CD4-positive, alpha-beta T cell (primary cell): Measurements from ENCODE around the gene PDGFC. TPM values are rescaled to one million over a fixed set of nuclear protein-coding genes. Genes with fewer than 3 reads are reported as not detected.

Experiments used
- ATAC-seq: fragments of 200-7000 bp; cut with Tn5 transposase; one replicate; pipeline ENCODE4 v1.10.0; 2022; ENCODE audit warnings: mild to moderate bottlenecking; ENCODE audit not compliant: poor library complexity
- CTCF ChIA-PET: fragments of 350-600 bp; sonication (Branson Sonifier 250); formaldehyde crosslinking; loops from one replicate; lab custom pipeline; 2021; ENCODE audit warnings: antibody characterized with exemption, inconsistent platforms; lab: Charles Lee
- POLR2A ChIA-PET: fragments of 350-600 bp; sonication (Branson Sonifier 250); formaldehyde crosslinking; loops from one replicate; lab custom pipeline; 2021; ENCODE audit warnings: antibody characterized with exemption, inconsistent platforms; lab: Charles Lee
- DNase-seq, 14 experiments: peaks; one replicate each; pipeline ENCODE4 v3.0.0-alpha.2; 2013 to 2020; ENCODE audit warnings: mixed read lengths in 2 of 14
- H3K27ac ChIP-seq, 2 donors: one replicate each; pipeline versions ENCODE4 v1.5.1 to v1.7.0; 2013; ENCODE audit warnings: low read length in 2 of 2, low read depth in 1 of 2, mild to moderate bottlenecking in 1 of 2
- H3K27me3 ChIP-seq, 2 experiments: 1 replicate in 1 of 2; 2 replicates in 1 of 2; pipeline versions ENCODE4 v1.6.1 to v1.7.0; 2013; ENCODE audit warnings: low read length in 2 of 2, control low read depth in 1 of 2, mild to moderate bottlenecking in 1 of 2, moderate library complexity in 1 of 2; ENCODE audit not compliant: insufficient read depth in 2 of 2, control insufficient read depth in 1 of 2
- H3K36me3 ChIP-seq: one replicate; pipeline ENCODE4 v1.6.1; 2013; ENCODE audit warnings: low read length, control low read depth; ENCODE audit not compliant: insufficient read depth
- H3K4me1 ChIP-seq: one replicate; pipeline ENCODE4 v1.6.1; 2013; ENCODE audit warnings: low read length, control low read depth; ENCODE audit not compliant: insufficient read depth
- H3K4me3 ChIP-seq: one replicate; pipeline ENCODE4 v1.5.1; 2013; ENCODE audit warnings: mild to moderate bottlenecking, low read length, moderate library complexity
- H3K9me3 ChIP-seq, 2 experiments: 1 replicate in 1 of 2; 2 replicates in 1 of 2; pipeline versions ENCODE4 v1.6.1 to v1.7.0; 2013; ENCODE audit warnings: low read length in 2 of 2, mild to moderate bottlenecking in 2 of 2, control low read depth in 1 of 2, moderate library complexity in 1 of 2; ENCODE audit not compliant: control insufficient read depth in 1 of 2, insufficient read depth in 1 of 2
- H3K27ac Mint-ChIP-seq: one replicate; pipeline ENCODE4 v1.8.0; 2020; ENCODE audit warnings: mixed read lengths
- H3K27me3 Mint-ChIP-seq: one replicate; pipeline ENCODE4 v1.8.0; 2021; ENCODE audit warnings: mixed read lengths
- H3K36me3 Mint-ChIP-seq: one replicate; pipeline ENCODE4 v1.8.0; 2021; ENCODE audit warnings: low read depth, mixed read lengths
- H3K4me1 Mint-ChIP-seq: one replicate; pipeline ENCODE4 v1.8.0; 2021; ENCODE audit warnings: low read depth, mixed read lengths
- H3K4me3 Mint-ChIP-seq: one replicate; pipeline ENCODE4 v1.8.0; 2020; ENCODE audit warnings: mild to moderate bottlenecking, mixed read lengths
- H3K9me3 Mint-ChIP-seq: one replicate; pipeline ENCODE4 v1.8.0; 2020; ENCODE audit warnings: mixed read lengths
- CTCF ChIP-seq: fragments of 200-600 bp; IDR thresholded peaks from one replicate; pipeline ENCODE4 v1.8.0; 2022; ENCODE audit warnings: antibody characterized with exemption, mild to moderate bottlenecking
- intact Hi-C, 2 experiments: fragments of 100-400 bp; cut with DNase I in 1 of 2; cut with micrococcal nuclease in 1 of 2; formaldehyde crosslinking; loops; one replicate each; pipeline versions ENCODE4 v1.15.1 to v1.9.0; 2023 to 2025; cut with DNase I, micrococcal nuclease
- total RNA-seq, 174 experiments: library from RNA in 2 of 174; stranded (reverse) in 2 of 174; gene quantifications; one replicate each; pipeline ENCODE4 v1.2.3 and lab custom pipeline; 2021 to 2026

PDGFC gene
- total RNA-seq, 2 experiments from 2014 or later = not detected

DNA sequence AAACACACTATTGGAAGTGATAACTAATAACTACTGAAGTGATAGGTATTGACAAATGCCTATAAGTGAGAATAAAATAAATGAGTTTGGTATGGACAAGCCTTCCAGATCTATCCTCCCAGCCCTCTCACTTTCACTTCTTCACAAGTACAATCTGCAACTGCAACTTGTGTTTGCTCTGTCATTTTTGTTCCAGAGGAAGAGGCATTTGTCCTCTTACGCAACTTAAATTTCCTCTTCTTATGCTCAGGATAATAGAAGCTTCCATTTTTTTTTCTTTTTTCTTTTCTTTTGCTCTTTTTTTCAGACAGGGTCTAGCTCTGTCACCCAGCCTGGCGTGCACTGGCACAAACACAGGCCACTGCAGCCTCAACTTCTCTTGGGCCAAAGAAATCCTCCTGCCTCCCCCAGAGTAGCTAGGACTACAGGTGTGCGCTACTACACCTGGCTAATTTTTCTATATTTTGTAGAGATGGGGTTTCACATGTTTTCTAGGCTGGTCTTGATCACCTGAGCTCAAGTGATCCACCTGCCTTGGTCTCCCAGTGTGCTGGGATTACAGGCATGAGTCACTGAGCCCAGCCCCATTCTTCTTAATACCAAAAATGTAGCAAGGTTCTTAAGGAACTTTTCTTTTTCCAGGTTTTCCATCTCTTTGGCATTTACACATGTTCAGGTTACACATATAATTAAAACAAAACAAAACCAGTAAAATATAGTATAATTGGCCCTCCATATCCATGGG lies 73.1 kb downstream of the PDGFC start:
- no peak overlapping the region for H3K4me3 Mint-ChIP-seq
- Histone ChIP-seq H3K36me3 (no peaks in the 10 kb centered on the region), H3K9me3 (peaks cover 0 to 8% of the 10 kb centered on the region in 2 experiments), H3K4me3 (no peak overlapping the region), H3K27me3 (no peaks in the 10 kb centered on the region), H3K4me1 (no peaks in the 10 kb centered on the region), H3K27ac (no peak overlapping the region)
- no peak for ATAC-seq
- CTCF ChIA-PET = no interaction called here
- H3K27me3 Mint-ChIP-seq = no peaks in the 10 kb centered on the region
- no peak for TF ChIP-seq CTCF
- H3K9me3 Mint-ChIP-seq = peaks cover 5% of the 10 kb centered on the region
- no peak overlapping the region for H3K27ac Mint-ChIP-seq
- intact Hi-C loops = no loop called here
- DNase-seq = peak in 1 of 14 experiments; percentile 4
- no peaks in the 10 kb centered on the region for H3K36me3 Mint-ChIP-seq
- no peaks in the 10 kb centered on the region for H3K4me1 Mint-ChIP-seq
- POLR2A ChIA-PET = no interaction called here

- no peaks in the 10 kb centered on the region for H3K4me1 Mint-ChIP-seq
Measured at GRCh38 chr4:156896527-156896926, 75.1 kb downstream of the PDGFC start.

GRCh38 chr4:156894234-156894633 lies 77.4 kb downstream of the PDGFC start:
- DNase-seq (no peak), ATAC-seq (no peak)
- H3K9me3 ChIP-seq = peaks cover 0 to 3% of the 10 kb centered on the region in 2 experiments
- H3K27ac ChIP-seq = no peak overlapping the region
- ChIA-PET POLR2A (no interaction called here), CTCF (no interaction called here)
- intact Hi-C loops = no loop called here
- TF ChIP-seq CTCF = no peak
- Mint-ChIP-seq H3K4me3 (no peak overlapping the region), H3K4me1 (no peaks in the 10 kb centered on the region), H3K9me3 (no peaks in the 10 kb centered on the region), H3K36me3 (no peaks in the 10 kb centered on the region), H3K27me3 (no peaks in the 10 kb centered on the region), H3K27ac (no peak overlapping the region)
- H3K4me3 ChIP-seq = no peak overlapping the region
- H3K36me3 ChIP-seq = no peaks in the 10 kb centered on the region
- no peaks in the 10 kb centered on the region for H3K4me1 ChIP-seq
- H3K27me3 ChIP-seq = no peaks in the 10 kb centered on the region

More at GRCh38 chr4:156896527-156896926, 75.1 kb downstream of the PDGFC start:
- no peaks in the 10 kb centered on the region for H3K27me3 ChIP-seq
- no peak overlapping the region for H3K27ac Mint-ChIP-seq
- H3K4me1 ChIP-seq = no peaks in the 10 kb centered on the region
- no peak overlapping the region for H3K27ac ChIP-seq
- DNase-seq (no peak), ATAC-seq (no peak)
- ChIA-PET POLR2A (no interaction called here), CTCF (no interaction called here)
- intact Hi-C loops = no loop called here
- H3K36me3 Mint-ChIP-seq = no peaks in the 10 kb centered on the region
- H3K4me3 Mint-ChIP-seq = no peak overlapping the region
- H3K4me3 ChIP-seq = no peak overlapping the region
- no peak for TF ChIP-seq CTCF
- H3K36me3 ChIP-seq = no peaks in the 10 kb centered on the region
- H3K9me3 Mint-ChIP-seq = peaks cover 5% of the 10 kb centered on the region
- no peaks in the 10 kb centered on the region for H3K27me3 Mint-ChIP-seq
- peaks cover 0 to 5% of the 10 kb centered on the region in 2 experiments for H3K9me3 ChIP-seq
